Measurements from ENCODE around the gene PEX10. TPM values are rescaled to one million over a fixed set of nuclear protein-coding genes. Genes with fewer than 3 reads are reported as not detected.

The PEX10 gene
- total RNA-seq, 1 donor = 34.7 TPM

GRCh38 chr1:2358651-2359640, 53.4 kb downstream of the PEX10 start:
- TF ChIP-seq CTCF (IDR thresholded peaks at IDR 0.05; ENCODE audit: extremely low read depth, low read depth, low read length) = no peak
- Histone ChIP-seq H2AFZ (ENCODE audit: low read length) (no peak overlapping the region), H3K79me2 (ENCODE audit: insufficient read depth, low read length) (no peaks in the 10 kb centered on the region), H4K20me1 (ENCODE audit: insufficient read depth, low read length) (no peaks in the 10 kb centered on the region), H3K4me2 (ENCODE audit: insufficient read depth, low read length) (no peak overlapping the region), H3K4me1 (ENCODE audit: insufficient read depth, low read length) (no peaks in the 10 kb centered on the region), H3K27me3 (ENCODE audit: insufficient read depth, low read length) (no peaks in the 10 kb centered on the region), H3K9me3 (ENCODE audit: low read depth, low read length) (no peaks in the 10 kb centered on the region), H3K27ac (ENCODE audit: low read depth, low read length) (no peak overlapping the region), H3K4me3 (ENCODE audit: insufficient read depth, low read length) (no peak overlapping the region), H3K36me3 (ENCODE audit: insufficient read depth, low read length) (no peaks in the 10 kb centered on the region)
- peak; percentile 89 for DNase-seq (ENCODE audit: insufficient read length, low spot score, missing footprints)

GRCh38 chr1:2358072-2358471, 54.3 kb downstream of the PEX10 start:
- no peak overlapping the region for H2AFZ ChIP-seq (ENCODE audit: low read length)
- H3K4me1 ChIP-seq (ENCODE audit: insufficient read depth, low read length) = no peaks in the 10 kb centered on the region

GRCh38 chr1:2356911-2357845, 55.2 kb downstream of the PEX10 start:
- Histone ChIP-seq H2AFZ (ENCODE audit: low read length) (no peak overlapping the region), H3K79me2 (ENCODE audit: insufficient read depth, low read length) (no peaks in the 10 kb centered on the region), H3K27ac (ENCODE audit: low read depth, low read length) (no peak overlapping the region), H3K4me2 (ENCODE audit: insufficient read depth, low read length) (no peak overlapping the region), H3K4me1 (ENCODE audit: insufficient read depth, low read length) (no peaks in the 10 kb centered on the region), H3K4me3 (ENCODE audit: insufficient read depth, low read length) (no peak overlapping the region), H3K27me3 (ENCODE audit: insufficient read depth, low read length) (no peaks in the 10 kb centered on the region), H4K20me1 (ENCODE audit: insufficient read depth, low read length) (no peaks in the 10 kb centered on the region), H3K9me3 (ENCODE audit: low read depth, low read length) (no peaks in the 10 kb centered on the region), H3K36me3 (ENCODE audit: insufficient read depth, low read length) (no peaks in the 10 kb centered on the region)
- no peak for TF ChIP-seq CTCF (IDR thresholded peaks at IDR 0.05; ENCODE audit: extremely low read depth, low read depth, low read length)
- DNase-seq (ENCODE audit: insufficient read length, low spot score, missing footprints) = peak; percentile 80

More at GRCh38 chr1:2358072-2358471, 54.3 kb downstream of the PEX10 start:
- peak; percentile 78 for DNase-seq (ENCODE audit: insufficient read length, low spot score, missing footprints)
- Histone ChIP-seq H3K9me3 (ENCODE audit: low read depth, low read length) (no peaks in the 10 kb centered on the region), H4K20me1 (ENCODE audit: insufficient read depth, low read length) (no peaks in the 10 kb centered on the region), H3K27me3 (ENCODE audit: insufficient read depth, low read length) (no peaks in the 10 kb centered on the region), H3K4me3 (ENCODE audit: insufficient read depth, low read length) (no peak overlapping the region), H3K79me2 (ENCODE audit: insufficient read depth, low read length) (no peaks in the 10 kb centered on the region), H3K4me2 (ENCODE audit: insufficient read depth, low read length) (no peak overlapping the region), H3K27ac (ENCODE audit: low read depth, low read length) (no peak overlapping the region), H3K36me3 (ENCODE audit: insufficient read depth, low read length) (no peaks in the 10 kb centered on the region)
- no peak for TF ChIP-seq CTCF (IDR thresholded peaks at IDR 0.05; ENCODE audit: extremely low read depth, low read depth, low read length)
